PC-3 (cell line): ENCODE measurements around the gene ZNF420. TPM values are rescaled to one million over a fixed set of nuclear protein-coding genes. Genes with fewer than 3 reads are reported as not detected.
"Not testable (repeated sequence)": the region's sequence is repeated elsewhere in the genome, so short reads cannot be mapped to it uniquely, and the experiment has no call there.

Experiments used
- ATAC-seq: fragments of 200-7000 bp; cut with Tn5 transposase; 2 replicates; pipeline ENCODE4 v1.9.1; 2020; ENCODE audit warnings: mild to moderate bottlenecking, moderate library complexity
- BruUV-seq: library from RNA; stranded (reverse); fragments of 400-500 nt; replicated peaks from 2 replicates; lab custom pipeline; 2021; lab: Mats Ljungman, UMichigan
- CTCF ChIA-PET: fragments of 300-600 bp; sonication (Branson Sonifier 250); formaldehyde crosslinking; loops from one replicate; lab custom pipeline; 2022; ENCODE audit warnings: antibody characterized with exemption; lab: Charles Lee
- POLR2A ChIA-PET: fragments of 300-600 bp; sonication (Branson Sonifier 250); formaldehyde crosslinking; loops from one replicate; lab custom pipeline; 2022; ENCODE audit warnings: antibody characterized with exemption; ENCODE audit not compliant: unreplicated experiment; lab: Charles Lee
- DNase-seq: peaks from one replicate; pipeline ENCODE4 v3.0.0-alpha.2; 2015
- H2AFZ ChIP-seq: fragments of 300-600 bp; sonication (generic); 2 replicates; pipeline ENCODE4 v1.6.0; 2016; ENCODE audit warnings: antibody characterized with exemption, low read length
- H3F3A ChIP-seq: fragments of 300-600 bp; sonication (generic); one replicate; pipeline ENCODE4 v1.6.0; 2017; ENCODE audit warnings: antibody characterized with exemption, low read length, control low read depth, mild to moderate bottlenecking; ENCODE audit not compliant: unreplicated experiment
- H3K27ac ChIP-seq: fragments of 300-600 bp; sonication (generic); 2 replicates; pipeline ENCODE4 v1.5.1; 2016; ENCODE audit warnings: mild to moderate bottlenecking, low read length
- H3K27me3 ChIP-seq: fragments of 300-600 bp; sonication (generic); 2 replicates; pipeline ENCODE4 v1.6.1; 2016; ENCODE audit warnings: low read length, mixed read lengths
- H3K36me3 ChIP-seq: fragments of 300-600 bp; sonication (generic); 2 replicates; pipeline ENCODE4 v1.6.1; 2016; ENCODE audit warnings: low read depth, mixed run types, low read length, mixed read lengths
- H3K4me1 ChIP-seq: fragments of 300-600 bp; sonication (generic); 2 replicates; pipeline ENCODE4 v1.5.1; 2016; ENCODE audit warnings: low read length; ENCODE audit not compliant: insufficient read depth
- H3K4me2 ChIP-seq: fragments of 300-600 bp; sonication (generic); 2 replicates; pipeline ENCODE4 v1.6.0; 2016; ENCODE audit warnings: low read length
- H3K4me3 ChIP-seq: fragments of 300-600 bp; sonication (generic); 2 replicates; pipeline ENCODE4 v1.5.1; 2016; ENCODE audit warnings: mild to moderate bottlenecking, low read length, mixed read lengths
- H3K79me2 ChIP-seq: fragments of 300-600 bp; sonication (generic); 2 replicates; pipeline ENCODE4 v1.6.1; 2017; ENCODE audit warnings: low read length, mixed read lengths
- H3K9ac ChIP-seq: fragments of 300-600 bp; sonication (generic); 2 replicates; pipeline ENCODE4 v1.6.0; 2016; ENCODE audit warnings: mild to moderate bottlenecking, low read length
- H3K9me2 ChIP-seq: fragments of 300-600 bp; sonication (generic); replicated peaks from 2 replicates; pipeline ENCODE4 v1.6.1; 2016; ENCODE audit warnings: mixed run types, low read length, mixed read lengths
- H3K9me3 ChIP-seq: fragments of 300-600 bp; sonication (generic); 2 replicates; pipeline ENCODE4 v1.6.1; 2016; ENCODE audit warnings: low read length, mixed read lengths
- H4K20me1 ChIP-seq: fragments of 300-600 bp; sonication (generic); 2 replicates; pipeline ENCODE4 v1.6.1; 2016; ENCODE audit warnings: low read length, mixed read lengths
- CTCF ChIP-seq: fragments of 300-600 bp; sonication (generic); conservative IDR thresholded peaks from 2 replicates; pipeline ENCODE4 v1.5.1; 2017; ENCODE audit warnings: antibody characterized with exemption, low read depth, mild to moderate bottlenecking, low read length
- EZH2 ChIP-seq: fragments of 300-600 bp; sonication (generic); IDR thresholded peaks from one replicate; pipeline ENCODE4 v1.6.1; 2017; ENCODE audit warnings: antibody characterized with exemption, mild to moderate bottlenecking, low read length; ENCODE audit not compliant: unreplicated experiment
- EZH2phosphoT487 ChIP-seq: fragments of 300-600 bp; sonication (generic); IDR thresholded peaks from 2 replicates; pipeline ENCODE4 v1.6.1; 2018; ENCODE audit warnings: mild to moderate bottlenecking, antibody characterized with exemption, low read length, borderline replicate concordance
- intact Hi-C: fragments of 100-400 bp; cut with micrococcal nuclease; formaldehyde crosslinking; loops from 2 replicates; pipeline ENCODE4 v1.9.0; 2023
- total RNA-seq: library from RNA; depleted of rRNA; stranded (reverse); fragments of >200 nt; gene quantifications from 2 replicates; pipeline ENCODE4 v1.2.3, GENCODE V29; 2014

Gene ZNF420
- total RNA-seq, 1 experiment from 2014 or later, result 2.3 TPM

- POLR2A ChIA-PET, result no interaction called here
- H3K9me2 ChIP-seq, result no peaks in the 10 kb centered on the region
- no peak overlapping the region for H3K4me3 ChIP-seq
- CTCF ChIA-PET, result no interaction called here
- H3F3A ChIP-seq, result no peaks in the 10 kb centered on the region
- H3K9me3 ChIP-seq, result peaks cover 15% of the 10 kb centered on the region
- ATAC-seq (no peak), DNase-seq (no peak)
- no TSS peak for BruUV-seq
- no peak overlapping the region for H3K4me2 ChIP-seq
- intact Hi-C loops, result no loop called here
- TF ChIP-seq CTCF, result no peak
- TF ChIP-seq EZH2phosphoT487, result no peak
- H3K36me3 ChIP-seq, result peaks cover 40% of the 10 kb centered on the region
- H2AFZ ChIP-seq, result no peak overlapping the region
- H3K79me2 ChIP-seq, result no peaks in the 10 kb centered on the region
- no peaks in the 10 kb centered on the region for H3K4me1 ChIP-seq
- no peak overlapping the region for H3K9ac ChIP-seq
- H4K20me1 ChIP-seq, result no peaks in the 10 kb centered on the region
- no peak overlapping the region for H3K27ac ChIP-seq
- no peaks in the 10 kb centered on the region for H3K27me3 ChIP-seq
Measured at GRCh38 chr19:37087110-37087509, 8.9 kb downstream of the ZNF420 start.

GRCh38 chr19:37095859-37096258, 17.6 kb downstream of the ZNF420 start:
- H3K79me2 ChIP-seq, result no peaks in the 10 kb centered on the region
- H3K9ac ChIP-seq, result no peak overlapping the region
- H3K9me2 ChIP-seq, result no peaks in the 10 kb centered on the region
- no peak for DNase-seq
- TF ChIP-seq EZH2 (no peak), CTCF (no peak), EZH2phosphoT487 (no peak)
- no TSS peak for BruUV-seq
- no peaks in the 10 kb centered on the region for H3K4me1 ChIP-seq
- H4K20me1 ChIP-seq, result no peaks in the 10 kb centered on the region
- H3F3A ChIP-seq, result no peaks in the 10 kb centered on the region
- POLR2A ChIA-PET, result no interaction called here
- H2AFZ ChIP-seq, result no peak overlapping the region
- H3K9me3 ChIP-seq, result 0 out of 2 replicates have a peak, but pooled peaks cover 11% of the 10 kb centered on the region
- no peak overlapping the region for H3K4me3 ChIP-seq
- intact Hi-C loops, result no loop called here
- no peak for ATAC-seq
- H3K27me3 ChIP-seq, result no peaks in the 10 kb centered on the region
- CTCF ChIA-PET, result no interaction called here
- no peak overlapping the region for H3K27ac ChIP-seq
- H3K4me2 ChIP-seq, result no peak overlapping the region
- H3K36me3 ChIP-seq, result peaks cover 65% of the 10 kb centered on the region

GRCh38 chr19:37098570-37098969, 20.3 kb downstream of the ZNF420 start:
- no peak overlapping the region for H3K4me3 ChIP-seq
- H3K79me2 ChIP-seq, result no peaks in the 10 kb centered on the region
- POLR2A ChIA-PET, result no interaction called here
- ATAC-seq, result no peak
- H3K4me2 ChIP-seq, result no peak overlapping the region
- no peaks in the 10 kb centered on the region for H4K20me1 ChIP-seq
- no peak overlapping the region for H2AFZ ChIP-seq
- BruUV-seq, result no TSS peak
- H3K9me3 ChIP-seq, result 0 out of 2 replicates have a peak, but pooled peaks cover 15% of the 10 kb centered on the region
- peaks cover 55% of the 10 kb centered on the region for H3K36me3 ChIP-seq
- TF ChIP-seq EZH2 (no peak), CTCF (no peak), EZH2phosphoT487 (no peak)
- H3K9me2 ChIP-seq, result no peaks in the 10 kb centered on the region
- no peak overlapping the region for H3K9ac ChIP-seq
- H3F3A ChIP-seq, result no peaks in the 10 kb centered on the region
- no peaks in the 10 kb centered on the region for H3K4me1 ChIP-seq
- intact Hi-C loops, result no loop called here
- no peak overlapping the region for H3K27ac ChIP-seq
- CTCF ChIA-PET, result no interaction called here
- no peaks in the 10 kb centered on the region for H3K27me3 ChIP-seq
- no peak for DNase-seq

GRCh38 chr19:37104135-37104534, 25.9 kb downstream of the ZNF420 start:
- H3K9ac ChIP-seq, intact Hi-C loops, POLR2A ChIA-PET, H3K27ac ChIP-seq, CTCF ChIA-PET, BruUV-seq, H4K20me1 ChIP-seq, H3K4me2 ChIP-seq, H3K4me1 ChIP-seq, H3K27me3 ChIP-seq, H2AFZ ChIP-seq, H3K4me3 ChIP-seq, ATAC-seq, DNase-seq, H3K9me2 ChIP-seq, H3F3A ChIP-seq, H3K79me2 ChIP-seq, H3K9me3 ChIP-seq: not testable (repeated sequence)
- peaks cover 31% of the 10 kb centered on the region; the same call in 1 of the 2 replicates for H3K36me3 ChIP-seq
